ENCODE data around the gene FGR.

FGR gene

GRCh38 chr1:27592232-27592930 lies 42.6 kb downstream of the FGR start:
- H3K9me3 ChIP-seq (ENCODE audit: control insufficient read depth, low read length), result no peaks in the 10 kb centered on the region
- H3K36me3 ChIP-seq (ENCODE audit: control insufficient read depth, insufficient read depth, low read length), result no peaks in the 10 kb centered on the region
- no peaks in the 10 kb centered on the region for H3K27me3 ChIP-seq (ENCODE audit: control insufficient read depth, insufficient read depth, low read length)
- no peak overlapping the region for H3K4me3 ChIP-seq (ENCODE audit: low read length)
- H3K4me1 ChIP-seq (ENCODE audit: control insufficient read depth, insufficient read depth, low read length), result peaks cover 56% of the 10 kb centered on the region
- H3K9ac ChIP-seq (ENCODE audit: low read length), result no peak overlapping the region

DNA sequence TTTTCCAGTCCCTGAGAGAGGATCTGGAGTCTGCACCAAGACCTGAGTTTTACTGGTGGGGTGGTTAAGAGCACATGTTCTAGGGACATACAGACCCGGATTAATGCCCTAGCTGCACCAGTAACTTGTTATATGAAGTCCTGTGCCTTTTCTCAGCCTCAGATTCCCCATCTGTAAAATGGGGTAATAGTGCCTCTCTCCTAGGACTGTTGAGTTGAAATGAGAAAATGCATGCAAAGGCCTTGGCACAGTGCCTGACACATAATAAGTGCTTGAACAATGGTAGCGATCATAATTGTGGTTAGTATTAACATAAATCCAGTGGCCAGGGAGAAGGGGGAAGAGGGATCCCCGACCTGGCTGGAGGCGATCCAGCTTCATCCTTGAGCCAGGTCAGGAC lies 43.4 kb downstream of the FGR start:
- H3K4me1 ChIP-seq (ENCODE audit: control insufficient read depth, insufficient read depth, low read length), result peaks cover 50% of the 10 kb centered on the region
- H3K9me3 ChIP-seq (ENCODE audit: control insufficient read depth, low read length), result no peaks in the 10 kb centered on the region
- no peak overlapping the region for H3K4me3 ChIP-seq (ENCODE audit: low read length)
- no peaks in the 10 kb centered on the region for H3K36me3 ChIP-seq (ENCODE audit: control insufficient read depth, insufficient read depth, low read length)
- H3K9ac ChIP-seq (ENCODE audit: low read length), result no peak overlapping the region
- no peaks in the 10 kb centered on the region for H3K27me3 ChIP-seq (ENCODE audit: control insufficient read depth, insufficient read depth, low read length)

GRCh38 chr1:27590917-27591508 lies 44.0 kb downstream of the FGR start:
- no peak overlapping the region for H3K9ac ChIP-seq (ENCODE audit: low read length)
- no peaks in the 10 kb centered on the region for H3K27me3 ChIP-seq (ENCODE audit: control insufficient read depth, insufficient read depth, low read length)
- peaks cover 51% of the 10 kb centered on the region for H3K4me1 ChIP-seq (ENCODE audit: control insufficient read depth, insufficient read depth, low read length)
- H3K9me3 ChIP-seq (ENCODE audit: control insufficient read depth, low read length), result no peaks in the 10 kb centered on the region
- H3K36me3 ChIP-seq (ENCODE audit: control insufficient read depth, insufficient read depth, low read length), result no peaks in the 10 kb centered on the region
- no peak overlapping the region for H3K4me3 ChIP-seq (ENCODE audit: low read length)

- H3K9me3 ChIP-seq (ENCODE audit: control insufficient read depth, low read length), result no peaks in the 10 kb centered on the region
- H3K9ac ChIP-seq (ENCODE audit: low read length), result no peak overlapping the region
- no peaks in the 10 kb centered on the region for H3K27me3 ChIP-seq (ENCODE audit: control insufficient read depth, insufficient read depth, low read length)
- no peak overlapping the region for H3K4me3 ChIP-seq (ENCODE audit: low read length)
- peaks cover 50% of the 10 kb centered on the region for H3K4me1 ChIP-seq (ENCODE audit: control insufficient read depth, insufficient read depth, low read length)
- no peaks in the 10 kb centered on the region for H3K36me3 ChIP-seq (ENCODE audit: control insufficient read depth, insufficient read depth, low read length)
These were observed 45.1 kb downstream of the FGR start for GRCh38 chr1:27589841-27590426.

- no peak overlapping the region for H3K9ac ChIP-seq (ENCODE audit: low read length)
- H3K4me1 ChIP-seq (ENCODE audit: control insufficient read depth, insufficient read depth, low read length), result peaks cover 48% of the 10 kb centered on the region
- no peaks in the 10 kb centered on the region for H3K27me3 ChIP-seq (ENCODE audit: control insufficient read depth, insufficient read depth, low read length)
- H3K4me3 ChIP-seq (ENCODE audit: low read length), result no peak overlapping the region
- H3K36me3 ChIP-seq (ENCODE audit: control insufficient read depth, insufficient read depth, low read length), result no peaks in the 10 kb centered on the region
- H3K9me3 ChIP-seq (ENCODE audit: control insufficient read depth, low read length), result no peaks in the 10 kb centered on the region
These were observed 45.5 kb downstream of the FGR start for GRCh38 chr1:27589441-27589840.

DNA sequence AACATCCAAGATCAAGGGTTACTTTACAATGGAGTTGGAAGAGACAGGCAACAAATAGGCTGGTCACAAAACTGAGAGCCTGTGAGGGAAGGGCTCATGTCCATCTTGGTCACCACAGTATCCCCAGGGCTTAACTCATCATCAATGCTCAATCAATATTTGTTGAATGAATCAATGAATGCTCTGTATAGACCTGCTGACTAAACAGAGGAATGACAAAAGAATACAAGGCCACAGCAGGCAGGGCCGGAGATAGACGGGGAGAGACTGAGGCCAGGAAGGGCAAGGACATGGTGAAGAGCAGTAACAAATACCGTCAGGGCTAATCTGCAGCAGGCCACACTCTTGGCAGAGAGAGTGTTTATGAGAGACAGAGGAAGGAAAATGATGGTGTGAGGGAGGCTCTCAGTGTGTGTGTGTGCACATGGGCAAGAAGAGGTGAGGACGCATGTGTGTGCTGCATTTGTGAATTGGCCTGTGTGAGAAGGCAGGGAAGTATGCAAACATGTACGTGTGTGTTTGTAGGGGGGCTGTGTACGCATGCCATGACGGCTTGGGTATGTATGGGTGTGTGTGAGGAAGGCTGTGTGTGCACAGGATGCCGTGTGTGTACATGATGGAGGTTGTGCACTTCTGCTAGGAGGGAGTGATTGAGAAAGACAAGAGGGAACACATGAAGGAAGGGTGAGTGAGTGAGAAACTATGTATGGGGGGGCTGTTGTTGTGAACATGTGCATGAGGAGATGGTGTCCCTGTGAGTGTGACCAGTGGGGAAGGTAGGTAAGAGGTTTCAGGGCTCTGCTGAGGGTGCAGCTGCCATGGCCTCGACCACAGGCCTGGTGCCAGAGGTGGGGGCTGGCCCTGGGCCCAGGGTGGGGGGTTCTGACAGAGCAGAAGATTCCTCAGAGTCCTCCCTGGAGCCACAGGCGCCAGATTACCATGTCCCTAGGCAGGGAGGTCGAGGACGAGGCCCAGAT lies 46.4 kb downstream of the FGR start:
- H3K4me3 ChIP-seq (ENCODE audit: low read length), result no peak overlapping the region
- H3K4me1 ChIP-seq (ENCODE audit: control insufficient read depth, insufficient read depth, low read length), result peaks cover 55% of the 10 kb centered on the region
- no peaks in the 10 kb centered on the region for H3K9me3 ChIP-seq (ENCODE audit: control insufficient read depth, low read length)
- H3K9ac ChIP-seq (ENCODE audit: low read length), result no peak overlapping the region
- no peaks in the 10 kb centered on the region for H3K27me3 ChIP-seq (ENCODE audit: control insufficient read depth, insufficient read depth, low read length)
- H3K36me3 ChIP-seq (ENCODE audit: control insufficient read depth, insufficient read depth, low read length), result no peaks in the 10 kb centered on the region

GRCh38 chr1:27585684-27586083 lies 49.3 kb downstream of the FGR start:
- no peaks in the 10 kb centered on the region for H3K36me3 ChIP-seq (ENCODE audit: control insufficient read depth, insufficient read depth, low read length)
- H3K4me1 ChIP-seq (ENCODE audit: control insufficient read depth, insufficient read depth, low read length), result peaks cover 34% of the 10 kb centered on the region
- no peaks in the 10 kb centered on the region for H3K27me3 ChIP-seq (ENCODE audit: control insufficient read depth, insufficient read depth, low read length)

DNA sequence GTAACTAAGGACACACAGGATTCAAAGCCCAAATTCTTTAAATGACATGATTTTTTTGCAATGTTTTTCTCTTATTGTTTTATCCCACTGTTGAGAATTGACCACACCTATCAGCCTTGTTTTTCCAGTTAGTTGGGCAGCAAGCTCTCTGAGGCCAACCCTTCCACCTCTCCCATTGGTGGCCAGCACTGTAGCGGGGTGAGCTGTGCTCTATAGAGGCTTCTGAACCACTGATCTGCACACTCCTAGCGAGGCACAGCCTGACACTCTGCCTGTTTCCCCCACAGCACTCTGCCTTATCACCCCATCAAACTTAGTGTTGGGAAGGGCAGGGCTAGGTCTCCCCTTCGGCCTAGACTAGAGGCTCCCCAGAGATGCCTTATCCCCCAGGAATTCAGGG lies 50.5 kb downstream of the FGR start:
- H3K4me3 ChIP-seq (ENCODE audit: low read length), result no peak overlapping the region
- H3K9me3 ChIP-seq (ENCODE audit: control insufficient read depth, low read length), result no peaks in the 10 kb centered on the region
- H3K4me1 ChIP-seq (ENCODE audit: control insufficient read depth, insufficient read depth, low read length), result peaks cover 22% of the 10 kb centered on the region
- no peaks in the 10 kb centered on the region for H3K36me3 ChIP-seq (ENCODE audit: control insufficient read depth, insufficient read depth, low read length)
- no peaks in the 10 kb centered on the region for H3K27me3 ChIP-seq (ENCODE audit: control insufficient read depth, insufficient read depth, low read length)
- no peak overlapping the region for H3K9ac ChIP-seq (ENCODE audit: low read length)

More at GRCh38 chr1:27585684-27586083, 49.3 kb downstream of the FGR start:
- H3K9ac ChIP-seq (ENCODE audit: low read length), result no peak overlapping the region
- H3K9me3 ChIP-seq (ENCODE audit: control insufficient read depth, low read length), result no peaks in the 10 kb centered on the region
- H3K4me3 ChIP-seq (ENCODE audit: low read length), result no peak overlapping the region

DNA sequence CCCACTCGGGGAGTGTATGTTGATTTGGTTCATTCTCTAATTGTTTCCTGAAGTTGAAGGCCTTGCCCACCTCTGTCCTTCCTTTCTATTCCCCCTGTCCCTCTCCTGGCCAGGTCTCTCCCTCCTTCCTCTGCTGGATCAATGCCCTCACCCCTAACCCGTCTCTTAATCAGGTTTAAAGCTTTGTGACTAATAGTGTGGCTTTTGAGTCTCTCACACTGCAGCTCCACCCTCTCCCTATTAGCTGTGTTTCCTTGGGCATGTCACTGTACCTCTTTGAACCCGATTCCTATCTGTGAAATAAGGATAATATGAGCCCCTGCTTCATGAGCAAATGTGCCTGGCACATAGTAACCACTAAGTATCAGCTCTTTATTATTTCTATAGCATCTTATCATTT lies 51.5 kb downstream of the FGR start:
- H3K27me3 ChIP-seq (ENCODE audit: control insufficient read depth, insufficient read depth, low read length), result no peaks in the 10 kb centered on the region
- no peak overlapping the region for H3K4me3 ChIP-seq (ENCODE audit: low read length)
- H3K9ac ChIP-seq (ENCODE audit: low read length), result no peak overlapping the region
- H3K9me3 ChIP-seq (ENCODE audit: control insufficient read depth, low read length), result no peaks in the 10 kb centered on the region
- H3K4me1 ChIP-seq (ENCODE audit: control insufficient read depth, insufficient read depth, low read length), result peaks cover 22% of the 10 kb centered on the region
- no peaks in the 10 kb centered on the region for H3K36me3 ChIP-seq (ENCODE audit: control insufficient read depth, insufficient read depth, low read length)

- H3K4me1 ChIP-seq (ENCODE audit: control insufficient read depth, insufficient read depth, low read length), result peaks cover 29% of the 10 kb centered on the region
- H3K9ac ChIP-seq (ENCODE audit: low read length), result no peak overlapping the region
These were observed 53.2 kb downstream of the FGR start for GRCh38 chr1:27581823-27582243.

GRCh38 chr1:27577504-27578188 lies 57.3 kb downstream of the FGR start:
- H3K4me3 ChIP-seq (ENCODE audit: low read length), result no peak overlapping the region
- H3K36me3 ChIP-seq (ENCODE audit: control insufficient read depth, insufficient read depth, low read length), result no peaks in the 10 kb centered on the region
- no peaks in the 10 kb centered on the region for H3K9me3 ChIP-seq (ENCODE audit: control insufficient read depth, low read length)
- peaks cover 43% of the 10 kb centered on the region for H3K4me1 ChIP-seq (ENCODE audit: control insufficient read depth, insufficient read depth, low read length)
- no peaks in the 10 kb centered on the region for H3K27me3 ChIP-seq (ENCODE audit: control insufficient read depth, insufficient read depth, low read length)
- H3K9ac ChIP-seq (ENCODE audit: low read length), result no peak overlapping the region

More at GRCh38 chr1:27581823-27582243, 53.2 kb downstream of the FGR start:
- Histone ChIP-seq H3K4me3 (ENCODE audit: low read length) (no peak overlapping the region), H3K9me3 (ENCODE audit: control insufficient read depth, low read length) (no peaks in the 10 kb centered on the region), H3K36me3 (ENCODE audit: control insufficient read depth, insufficient read depth, low read length) (no peaks in the 10 kb centered on the region), H3K27me3 (ENCODE audit: control insufficient read depth, insufficient read depth, low read length) (no peaks in the 10 kb centered on the region)

Measured in mucosa of stomach (tissue), 1 donor.